Adrenal gland (tissue), 12 donors: ENCODE results near the gene HIVEP1. TPM values are rescaled to one million over a fixed set of nuclear protein-coding genes. Genes with fewer than 3 reads are reported as not detected.

Source experiments
- DNase-seq, 7 donors: peaks; one replicate each; pipeline ENCODE4 v3.0.0-alpha.2; 2019 to 2020
- H3K27ac ChIP-seq, 5 donors: fragments of 200-600 bp; sonication (generic) in 4 of 5; 1 replicate in 3 of 5; 2 replicates in 2 of 5; pipeline versions ENCODE4 v1.5.1 to v1.8.0; 2016 to 2020; ENCODE audit warnings: mild to moderate bottlenecking in 1 of 5
- H3K27me3 ChIP-seq: fragments of 200-600 bp; 2 replicates; pipeline ENCODE4 v1.8.0; 2021
- H3K36me3 ChIP-seq, 2 donors: fragments of 200-600 bp; replicated peaks in 1 of 2; 1 replicate in 1 of 2; 2 replicates in 1 of 2; pipeline versions ENCODE4 v1.5.1 to v1.8.0; 2018 to 2022
- H3K4me1 ChIP-seq, 2 donors: fragments of 200-600 bp; replicated peaks in 1 of 2; 1 replicate in 1 of 2; 2 replicates in 1 of 2; pipeline versions ENCODE4 v1.5.1 to v1.8.0; 2018 to 2021
- H3K4me3 ChIP-seq, 4 donors: fragments of 200-600 bp; sonication (generic) in 3 of 4; one replicate each; pipeline ENCODE4 v1.5.1; 2016 to 2018
- H3K9me3 ChIP-seq, 3 donors: fragments of 200-600 bp; sonication (generic) in 1 of 3; replicated peaks in 1 of 3; 1 replicate in 2 of 3; 2 replicates in 1 of 3; pipeline versions ENCODE4 v1.5.1 to v1.8.0; 2016 to 2021
- POLR2A ChIP-seq, 2 donors: fragments of 450-650 bp; IDR thresholded peaks; one replicate each; pipeline ENCODE4 v1.6.1; 2017; ENCODE audit warnings: antibody characterized with exemption in 2 of 2, mild to moderate bottlenecking in 2 of 2, moderate library complexity in 1 of 2
- WGBS, 4 donors: extraction: QIAGEN DNeasy Blood & Tissue Kit in 2 of 4; methylation state at CpG; one replicate each; pipeline versions ENCODE4 v1.1.5 to v1.1.7; 2013 to 2017; 5-methylcytosine and 5-hydroxymethylcytosine counted together
- intact Hi-C, 2 donors: fragments of 100-400 bp; cut with DNase I; formaldehyde crosslinking; loops; one replicate each; pipeline versions ENCODE4 v1.14.1 to v1.15.0; 2022 to 2023
- polyA plus RNA-seq, 3 donors: library from polyadenylated mRNA; stranded (reverse); fragments of 200-250 nt in 2 of 3; fragments of 350-450 nt in 1 of 3; fragmentation: Illumina TruSeq in 1 of 3; extraction: RNeasy Lipid Tissue Mini Kit (QIAGEN cat#74804) in 1 of 3; gene quantifications; one replicate each; pipeline ENCODE4 v1.2.3, GENCODE V29; 2013 to 2014
- total RNA-seq, 9 donors: library from RNA; depleted of rRNA in 4 of 9; stranded (reverse); fragments of >200 nt in 4 of 9; fragments of 120-200 nt in 1 of 9; fragmentation: NEBNext Ultra II Directional in 1 of 9; extraction: Animal tissue kit (Norgen Biotek cat#: 25700) in 1 of 9; gene quantifications; one replicate each; pipeline versions ENCODE4 v1.1.0 to v1.2.4, GENCODE V29; 2013 to 2023
- TF ChIP-seq, protein P1 (sequence below), 6 experiments: fragments of 450-650 bp in 4 of 6; fragments of 200-600 bp in 2 of 6; sonication (generic) in 1 of 6; IDR thresholded peaks; 1 replicate in 5 of 6; 2 replicates in 1 of 6; pipeline versions ENCODE4 v1.5.1 to v1.8.0; 2016 to 2021; ENCODE audit warnings: antibody characterized with exemption in 6 of 6, mild to moderate bottlenecking in 2 of 6, moderate library complexity in 1 of 6
- donor health status: healthy with polysubstance abuse.
- donor health status: Bipolar disorder and iron deficiency.
- donor health status: DM: yes; HTN: yes; CAD: no.
- donor health status: DM: no; HTN: no; CAD: no.
- donor health status: DM: no; HTN: no; CAD: no.
- donor health status: DM: yes; HTN: yes; CAD: no.

Gene HIVEP1
- total and polyA plus RNA-seq, 12 donors = 3.6 to 22.3 (median 11.9) TPM

DNA sequence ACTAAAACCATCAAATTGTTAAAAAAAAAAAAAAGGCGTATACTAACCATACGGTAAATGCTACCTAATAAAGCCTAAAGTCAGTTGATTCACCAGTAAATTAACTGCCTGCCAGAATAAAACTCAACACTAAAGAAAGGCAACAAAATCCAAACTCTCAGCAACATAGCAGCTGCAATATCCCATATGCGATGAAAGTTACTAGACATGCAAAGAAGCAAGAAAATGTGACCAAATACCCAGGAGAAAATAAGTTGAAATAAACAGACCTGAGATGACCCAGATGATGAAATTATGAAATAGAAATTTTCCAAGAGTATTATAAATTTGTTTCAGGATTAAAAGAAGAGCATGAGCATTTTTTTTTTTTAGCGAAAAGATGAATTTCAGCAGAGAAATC, 174.4 kb downstream of the HIVEP1 start:
- no peak for DNase-seq
- no peak overlapping the region for H3K27ac ChIP-seq
- H3K27me3 ChIP-seq = no peaks in the 10 kb centered on the region
- intact Hi-C loops = no loop called here
- no peaks in the 10 kb centered on the region for H3K4me1 ChIP-seq
- H3K36me3 ChIP-seq = no peaks in the 10 kb centered on the region
- no peak overlapping the region for H3K4me3 ChIP-seq
- 68 to 88% (median 70%) methylated on average over 3 to 4 of the region's 4 CpGs for WGBS, 4 donors
- TF ChIP-seq, protein P1, sequence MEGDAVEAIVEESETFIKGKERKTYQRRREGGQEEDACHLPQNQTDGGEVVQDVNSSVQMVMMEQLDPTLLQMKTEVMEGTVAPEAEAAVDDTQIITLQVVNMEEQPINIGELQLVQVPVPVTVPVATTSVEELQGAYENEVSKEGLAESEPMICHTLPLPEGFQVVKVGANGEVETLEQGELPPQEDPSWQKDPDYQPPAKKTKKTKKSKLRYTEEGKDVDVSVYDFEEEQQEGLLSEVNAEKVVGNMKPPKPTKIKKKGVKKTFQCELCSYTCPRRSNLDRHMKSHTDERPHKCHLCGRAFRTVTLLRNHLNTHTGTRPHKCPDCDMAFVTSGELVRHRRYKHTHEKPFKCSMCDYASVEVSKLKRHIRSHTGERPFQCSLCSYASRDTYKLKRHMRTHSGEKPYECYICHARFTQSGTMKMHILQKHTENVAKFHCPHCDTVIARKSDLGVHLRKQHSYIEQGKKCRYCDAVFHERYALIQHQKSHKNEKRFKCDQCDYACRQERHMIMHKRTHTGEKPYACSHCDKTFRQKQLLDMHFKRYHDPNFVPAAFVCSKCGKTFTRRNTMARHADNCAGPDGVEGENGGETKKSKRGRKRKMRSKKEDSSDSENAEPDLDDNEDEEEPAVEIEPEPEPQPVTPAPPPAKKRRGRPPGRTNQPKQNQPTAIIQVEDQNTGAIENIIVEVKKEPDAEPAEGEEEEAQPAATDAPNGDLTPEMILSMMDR (IDR thresholded peaks at IDR 0.05) = no peak
- TF ChIP-seq POLR2A (IDR thresholded peaks at IDR 0.05) = no peak
- H3K9me3 ChIP-seq = no peaks in the 10 kb centered on the region

DNA sequence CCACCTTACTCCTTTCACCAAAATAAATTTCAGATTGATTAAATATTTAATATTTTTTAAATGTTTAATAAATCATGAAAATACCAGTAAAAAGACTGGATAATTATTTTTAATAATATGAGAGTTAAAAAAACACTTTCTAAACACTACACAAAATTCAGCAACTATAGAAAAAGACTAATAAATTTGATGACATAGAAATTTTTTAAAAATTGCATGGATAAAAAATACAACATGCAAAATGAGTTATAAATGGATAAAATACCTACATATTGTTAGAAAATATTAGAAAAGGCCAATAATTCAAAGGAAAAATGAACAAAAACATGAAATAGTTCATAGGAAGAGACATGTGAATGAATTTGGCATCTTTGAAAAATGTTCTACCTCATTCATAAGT, 177.0 kb downstream of the HIVEP1 start:
- H3K4me1 ChIP-seq = no peaks in the 10 kb centered on the region
- no peak for DNase-seq
- no peak overlapping the region for H3K27ac ChIP-seq
- no peak overlapping the region for H3K4me3 ChIP-seq
- intact Hi-C loops = no loop called here
- TF ChIP-seq POLR2A (IDR thresholded peaks at IDR 0.05) = no peak
- TF ChIP-seq, protein P1 (IDR thresholded peaks at IDR 0.05) = no peak
- H3K27me3 ChIP-seq = no peaks in the 10 kb centered on the region
- no peaks in the 10 kb centered on the region for H3K9me3 ChIP-seq
- no peaks in the 10 kb centered on the region for H3K36me3 ChIP-seq

DNA sequence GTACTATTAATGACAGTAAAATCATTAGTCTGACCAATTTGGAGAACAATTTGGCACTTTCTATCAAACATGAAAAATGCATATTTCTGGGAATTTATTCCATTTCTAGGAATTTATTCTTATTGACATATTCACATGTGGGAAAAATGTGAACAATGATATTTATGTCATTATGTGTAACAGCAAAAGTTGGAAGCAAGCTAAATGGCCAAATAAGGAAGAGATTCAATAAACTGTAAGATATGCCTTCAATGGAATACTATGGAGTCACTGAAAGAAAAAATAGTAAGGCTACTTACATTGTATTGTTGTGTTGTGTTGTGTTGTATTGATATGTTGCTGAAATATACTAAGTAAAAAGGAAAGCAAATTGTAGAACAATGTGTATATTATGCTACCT, 177.5 kb downstream of the HIVEP1 start:
- TF ChIP-seq, protein P1 (IDR thresholded peaks at IDR 0.05) = no peak
- Histone ChIP-seq H3K36me3 (no peaks in the 10 kb centered on the region), H3K4me3 (no peak overlapping the region), H3K27me3 (no peaks in the 10 kb centered on the region), H3K9me3 (no peaks in the 10 kb centered on the region), H3K27ac (no peak overlapping the region), H3K4me1 (no peaks in the 10 kb centered on the region)
- intact Hi-C loops = no loop called here
- DNase-seq = no peak

DNA sequence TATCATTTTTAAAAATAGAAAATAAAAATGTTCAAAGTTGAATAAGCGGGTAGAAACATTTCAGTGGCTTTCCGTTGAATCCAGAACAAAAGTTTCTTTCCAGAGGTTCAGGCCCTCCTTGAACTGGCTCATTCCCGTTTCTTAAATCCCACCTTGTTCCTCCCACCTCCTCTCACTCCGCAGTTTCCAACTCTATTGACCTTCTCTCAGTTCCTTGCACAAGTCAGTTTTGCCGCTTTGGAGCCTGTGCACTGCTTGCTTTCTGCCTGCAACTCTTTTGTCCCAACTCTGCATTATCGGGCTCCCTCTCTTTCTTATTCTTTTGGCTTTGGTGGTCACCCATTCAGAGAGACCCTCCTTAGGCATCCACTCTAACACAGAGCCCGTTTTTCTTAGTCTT, 178.1 kb downstream of the HIVEP1 start:
- WGBS, 4 donors = 77 to 84% (median 83%) methylated on average over 7 of the region's 7 CpGs
- no peak for DNase-seq
- Histone ChIP-seq H3K27ac (no peak overlapping the region), H3K9me3 (no peaks in the 10 kb centered on the region), H3K36me3 (no peaks in the 10 kb centered on the region), H3K4me1 (no peaks in the 10 kb centered on the region), H3K27me3 (no peaks in the 10 kb centered on the region), H3K4me3 (no peak overlapping the region)
- TF ChIP-seq POLR2A (IDR thresholded peaks at IDR 0.05) = no peak
- TF ChIP-seq, protein P1 (IDR thresholded peaks at IDR 0.05) = no peak
- intact Hi-C loops = no loop called here
